ENCODE data around the gene GLE1. TPM values are rescaled to one million over a fixed set of nuclear protein-coding genes. Genes with fewer than 3 reads are reported as not detected.

Gene GLE1
- polyA plus RNA-seq, 3 donors, result 16.0 to 31.2 (median 22.2) TPM

DNA sequence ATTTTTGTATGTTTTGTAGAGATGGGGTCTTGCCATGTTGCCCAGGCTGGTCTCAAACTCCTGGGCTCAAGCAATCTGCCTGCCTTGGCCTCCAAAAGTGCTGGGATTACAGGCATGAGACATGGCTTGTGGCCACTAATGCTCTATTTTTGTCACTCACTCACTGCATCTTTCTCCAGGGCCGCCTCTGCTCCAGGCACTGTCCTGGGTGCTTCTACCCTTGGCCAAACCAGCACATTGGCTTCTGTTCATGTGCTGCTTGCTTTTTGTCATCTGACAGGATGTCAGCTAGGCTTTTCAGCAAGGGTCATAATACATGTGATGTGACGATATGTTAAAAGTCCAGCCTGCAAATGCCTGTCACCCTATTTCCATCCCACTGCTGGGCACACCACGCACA is 45.5 kb upstream of the GLE1 start:
- Histone ChIP-seq H3K79me2 (ENCODE audit: insufficient read depth, low read length) (peaks cover 28% of the 10 kb centered on the region), H3K9ac (ENCODE audit: insufficient read depth, low read length, poor library complexity, severe bottlenecking) (no peak overlapping the region), H3K9me3 (replicated peaks in 1 of 2; ENCODE audit: control insufficient read depth in 1 of 2, insufficient read depth in 1 of 2, low read length in 2 of 2) (no peaks in the 10 kb centered on the region), H4K20me1 (ENCODE audit: insufficient read depth, low read length) (peaks cover 7% of the 10 kb centered on the region), H3K27ac (ENCODE audit: low read depth in 1 of 2, low read length in 2 of 2) (no peak overlapping the region), H3K36me3 (replicated peaks in 1 of 2; ENCODE audit: control insufficient read depth in 1 of 2, insufficient read depth in 2 of 2, low read length in 2 of 2) (peaks cover 38 to 49% of the 10 kb centered on the region in 2 donors), H3K27me3 (ENCODE audit: control insufficient read depth in 2 of 2, insufficient read depth in 2 of 2, low read length in 2 of 2) (no peaks in the 10 kb centered on the region), H3K4me1 (ENCODE audit: control insufficient read depth in 1 of 2, insufficient read depth in 2 of 2, low read length in 2 of 2) (peaks cover 12 to 20% of the 10 kb centered on the region in 2 donors), H2AFZ (ENCODE audit: insufficient read depth, low read depth, low read length, poor library complexity, severe bottlenecking) (no peak overlapping the region), H3K4me3 (replicated peaks in 1 of 3; ENCODE audit: low read depth in 2 of 3, low read length in 3 of 3) (no peak overlapping the region), H3K4me2 (replicated peaks; ENCODE audit: extremely low read depth, low read length, poor library complexity, severe bottlenecking) (no peak overlapping the region)
- H3K27ac Mint-ChIP-seq, result no peak overlapping the region
- peaks cover 0 to 2% (median 0%) of the 10 kb centered on the region in 7 donors for H3K9me3 Mint-ChIP-seq
- TF ChIP-seq, protein P1, sequence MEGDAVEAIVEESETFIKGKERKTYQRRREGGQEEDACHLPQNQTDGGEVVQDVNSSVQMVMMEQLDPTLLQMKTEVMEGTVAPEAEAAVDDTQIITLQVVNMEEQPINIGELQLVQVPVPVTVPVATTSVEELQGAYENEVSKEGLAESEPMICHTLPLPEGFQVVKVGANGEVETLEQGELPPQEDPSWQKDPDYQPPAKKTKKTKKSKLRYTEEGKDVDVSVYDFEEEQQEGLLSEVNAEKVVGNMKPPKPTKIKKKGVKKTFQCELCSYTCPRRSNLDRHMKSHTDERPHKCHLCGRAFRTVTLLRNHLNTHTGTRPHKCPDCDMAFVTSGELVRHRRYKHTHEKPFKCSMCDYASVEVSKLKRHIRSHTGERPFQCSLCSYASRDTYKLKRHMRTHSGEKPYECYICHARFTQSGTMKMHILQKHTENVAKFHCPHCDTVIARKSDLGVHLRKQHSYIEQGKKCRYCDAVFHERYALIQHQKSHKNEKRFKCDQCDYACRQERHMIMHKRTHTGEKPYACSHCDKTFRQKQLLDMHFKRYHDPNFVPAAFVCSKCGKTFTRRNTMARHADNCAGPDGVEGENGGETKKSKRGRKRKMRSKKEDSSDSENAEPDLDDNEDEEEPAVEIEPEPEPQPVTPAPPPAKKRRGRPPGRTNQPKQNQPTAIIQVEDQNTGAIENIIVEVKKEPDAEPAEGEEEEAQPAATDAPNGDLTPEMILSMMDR (IDR thresholded peaks at IDR 0.05), result no peak
- WGBS (ENCODE audit: insufficient coverage), result 100% methylated on average over 1 of the region's 3 CpGs
- intact Hi-C loops (cut with micrococcal nuclease), result loop anchor here (5.0 to 10.0 kb wide), 4 partner anchors 87 to 566 kb away; partner anchors contain the start of genes COQ4 (in 1 of the 2), DOLK (in 1 of the 2), NUP188 (in 1 of the 2) and SH3GLB2 (in 1 of the 2)
- H3K4me1 Mint-ChIP-seq, result peaks cover 15% of the 10 kb centered on the region
- H3K4me3 Mint-ChIP-seq, result no peak overlapping the region
- peaks cover 0 to 3% (median 3%) of the 10 kb centered on the region in 3 donors for H3K27me3 Mint-ChIP-seq (ENCODE audit: low read depth in 3 of 3)
- H3K36me3 Mint-ChIP-seq, result peaks cover 43 to 53% of the 10 kb centered on the region in 2 donors
- DNase-seq, result no peak

DNA sequence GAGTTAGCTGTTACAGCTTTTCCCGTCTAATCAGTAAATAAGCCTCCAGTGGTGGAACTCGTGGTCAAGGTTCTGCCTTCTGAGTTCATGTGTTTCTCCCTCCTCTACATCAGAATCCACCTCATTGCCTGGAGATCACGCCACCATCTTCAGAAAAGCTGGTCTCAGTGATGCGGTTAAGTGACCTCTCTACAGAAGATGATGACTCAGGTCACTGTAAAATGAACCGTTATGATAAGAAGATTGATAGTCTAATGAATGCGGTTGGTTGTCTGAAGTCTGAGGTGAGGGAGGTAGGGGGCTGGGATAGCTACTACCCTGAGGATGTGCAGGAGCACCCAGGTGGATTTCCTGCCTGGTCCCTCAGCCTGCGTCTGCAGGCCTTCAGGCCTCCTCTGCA is 35.4 kb upstream of the GLE1 start:
- Histone ChIP-seq H2AFZ (ENCODE audit: insufficient read depth, low read depth, low read length, poor library complexity, severe bottlenecking) (no peak overlapping the region), H3K4me3 (replicated peaks in 1 of 3; ENCODE audit: low read depth in 2 of 3, low read length in 3 of 3) (no peak overlapping the region), H3K27ac (ENCODE audit: low read depth in 1 of 2, low read length in 2 of 2) (no peak overlapping the region), H3K4me1 (ENCODE audit: control insufficient read depth in 1 of 2, insufficient read depth in 2 of 2, low read length in 2 of 2) (no peaks in the 10 kb centered on the region), H3K36me3 (replicated peaks in 1 of 2; ENCODE audit: control insufficient read depth in 1 of 2, insufficient read depth in 2 of 2, low read length in 2 of 2) (peaks cover 33 to 67% of the 10 kb centered on the region in 2 donors), H3K79me2 (ENCODE audit: insufficient read depth, low read length) (no peaks in the 10 kb centered on the region), H3K9me3 (replicated peaks in 1 of 2; ENCODE audit: control insufficient read depth in 1 of 2, insufficient read depth in 1 of 2, low read length in 2 of 2) (no peaks in the 10 kb centered on the region), H3K9ac (ENCODE audit: insufficient read depth, low read length, poor library complexity, severe bottlenecking) (no peak overlapping the region), H3K27me3 (ENCODE audit: control insufficient read depth in 2 of 2, insufficient read depth in 2 of 2, low read length in 2 of 2) (no peaks in the 10 kb centered on the region), H3K4me2 (replicated peaks; ENCODE audit: extremely low read depth, low read length, poor library complexity, severe bottlenecking) (no peak overlapping the region), H4K20me1 (ENCODE audit: insufficient read depth, low read length) (no peaks in the 10 kb centered on the region)
- H3K27me3 Mint-ChIP-seq (ENCODE audit: low read depth in 3 of 3), result no peaks in the 10 kb centered on the region
- H3K4me3 Mint-ChIP-seq, result no peak overlapping the region
- WGBS (ENCODE audit: insufficient coverage), result 96% methylated on average over 4 of the region's 7 CpGs
- TF ChIP-seq, protein P1 (IDR thresholded peaks at IDR 0.05), result no peak
- no peak overlapping the region for H3K27ac Mint-ChIP-seq
- H3K9me3 Mint-ChIP-seq, result no peaks in the 10 kb centered on the region
- intact Hi-C loops (cut with micrococcal nuclease), result no loop called here
- H3K4me1 Mint-ChIP-seq, result peaks cover 4% of the 10 kb centered on the region
- DNase-seq, result no peak
- H3K36me3 Mint-ChIP-seq, result peaks cover 39 to 65% of the 10 kb centered on the region in 2 donors

All from CD14-positive monocyte (primary cell).